Brain microvascular endothelial cell (primary cell): ENCODE results near the gene C9orf72.

Experiments used
- DNase-seq: peaks from one replicate; pipeline ENCODE4 v3.0.0-alpha.2; 2020
- H3K27ac ChIP-seq: fragments of 250-450 bp; sonication (Bioruptor Pico); 2 replicates; pipeline ENCODE4 v1.5.1; 2020; ENCODE audit warnings: mild to moderate bottlenecking, moderate library complexity
- H3K27me3 ChIP-seq: fragments of 250-450 bp; sonication (Bioruptor Pico); replicated peaks from 2 replicates; pipeline ENCODE4 v1.5.1; 2020; ENCODE audit warnings: mild to moderate bottlenecking
- H3K36me3 ChIP-seq: fragments of 250-450 bp; sonication (Bioruptor Pico); replicated peaks from 2 replicates; pipeline ENCODE4 v1.5.1; 2020; ENCODE audit warnings: mild to moderate bottlenecking
- H3K4me3 ChIP-seq: 2 replicates; pipeline ENCODE4 v1.5.1; 2011; ENCODE audit warnings: low read depth, mild to moderate bottlenecking, control low read depth, low read length, moderate library complexity
- in situ Hi-C: cut with HindIII; loops from 2 replicates; pipeline ENCODE4 v1.10.0; 2017; ENCODE audit warnings: low sequenced_read_pairs, low pct_ligation_motif_present
- TF ChIP-seq, protein P1 (sequence below): IDR thresholded peaks from 2 replicates; pipeline ENCODE4 v1.5.1; 2011; ENCODE audit warnings: low read depth, mild to moderate bottlenecking, moderate library complexity, low read length, control low read depth, inconsistent platforms; ENCODE audit errors: missing control alignments

Gene C9orf72

DNA sequence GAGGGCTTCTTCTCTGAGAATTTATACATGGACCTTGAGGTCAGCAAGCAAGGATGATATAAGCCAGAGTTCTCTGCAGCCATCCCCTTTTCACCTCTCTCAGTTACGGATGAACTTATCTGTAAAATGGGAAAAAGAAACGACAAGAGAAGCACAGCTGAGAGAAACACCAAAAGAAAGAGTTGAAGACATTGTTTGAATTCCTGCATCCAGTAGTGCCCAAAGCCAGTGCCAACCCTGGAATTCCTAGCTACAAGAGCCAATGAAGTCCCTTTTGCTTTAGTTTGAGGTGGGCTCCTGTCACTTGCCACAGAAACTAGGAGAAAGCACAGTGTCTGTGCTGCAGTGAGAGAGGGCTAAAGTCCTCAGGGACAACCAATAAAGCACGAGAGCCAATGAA lies 37.1 kb downstream of the C9orf72 start:
- no peak overlapping the region for H3K4me3 ChIP-seq
- H3K36me3 ChIP-seq = no peaks in the 10 kb centered on the region
- H3K27ac ChIP-seq = no peak overlapping the region
- DNase-seq = no peak
- TF ChIP-seq, protein P1, sequence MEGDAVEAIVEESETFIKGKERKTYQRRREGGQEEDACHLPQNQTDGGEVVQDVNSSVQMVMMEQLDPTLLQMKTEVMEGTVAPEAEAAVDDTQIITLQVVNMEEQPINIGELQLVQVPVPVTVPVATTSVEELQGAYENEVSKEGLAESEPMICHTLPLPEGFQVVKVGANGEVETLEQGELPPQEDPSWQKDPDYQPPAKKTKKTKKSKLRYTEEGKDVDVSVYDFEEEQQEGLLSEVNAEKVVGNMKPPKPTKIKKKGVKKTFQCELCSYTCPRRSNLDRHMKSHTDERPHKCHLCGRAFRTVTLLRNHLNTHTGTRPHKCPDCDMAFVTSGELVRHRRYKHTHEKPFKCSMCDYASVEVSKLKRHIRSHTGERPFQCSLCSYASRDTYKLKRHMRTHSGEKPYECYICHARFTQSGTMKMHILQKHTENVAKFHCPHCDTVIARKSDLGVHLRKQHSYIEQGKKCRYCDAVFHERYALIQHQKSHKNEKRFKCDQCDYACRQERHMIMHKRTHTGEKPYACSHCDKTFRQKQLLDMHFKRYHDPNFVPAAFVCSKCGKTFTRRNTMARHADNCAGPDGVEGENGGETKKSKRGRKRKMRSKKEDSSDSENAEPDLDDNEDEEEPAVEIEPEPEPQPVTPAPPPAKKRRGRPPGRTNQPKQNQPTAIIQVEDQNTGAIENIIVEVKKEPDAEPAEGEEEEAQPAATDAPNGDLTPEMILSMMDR = no peak
- no peaks in the 10 kb centered on the region for H3K27me3 ChIP-seq
- in situ Hi-C loops = no loop called here

DNA sequence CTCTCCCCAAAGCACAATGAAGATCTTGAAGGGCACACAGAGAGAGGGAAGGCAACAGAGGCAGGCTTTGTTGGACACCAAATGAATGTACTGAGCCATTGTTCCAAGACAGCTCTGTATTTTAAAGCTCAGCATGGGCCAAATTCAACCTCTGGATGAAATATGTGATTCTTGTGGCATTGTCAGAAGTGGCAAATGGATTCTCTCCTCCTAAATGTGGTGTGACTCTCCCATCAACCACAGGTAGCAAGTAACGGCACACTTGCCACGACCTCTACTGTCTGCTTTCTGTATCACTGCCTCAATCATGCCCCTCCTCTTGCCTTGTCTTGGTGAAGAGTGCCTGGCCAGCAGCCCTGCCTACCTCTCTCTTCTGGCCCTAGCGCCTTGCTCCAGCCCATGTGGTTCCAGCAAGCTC lies 37.6 kb downstream of the C9orf72 start:
- TF ChIP-seq, protein P1 = peak; percentile 38
- Histone ChIP-seq H3K4me3 (no peak overlapping the region), H3K27me3 (no peaks in the 10 kb centered on the region), H3K27ac (no peak overlapping the region), H3K36me3 (no peaks in the 10 kb centered on the region)
- in situ Hi-C loops = no loop called here
- DNase-seq = no peak

DNA sequence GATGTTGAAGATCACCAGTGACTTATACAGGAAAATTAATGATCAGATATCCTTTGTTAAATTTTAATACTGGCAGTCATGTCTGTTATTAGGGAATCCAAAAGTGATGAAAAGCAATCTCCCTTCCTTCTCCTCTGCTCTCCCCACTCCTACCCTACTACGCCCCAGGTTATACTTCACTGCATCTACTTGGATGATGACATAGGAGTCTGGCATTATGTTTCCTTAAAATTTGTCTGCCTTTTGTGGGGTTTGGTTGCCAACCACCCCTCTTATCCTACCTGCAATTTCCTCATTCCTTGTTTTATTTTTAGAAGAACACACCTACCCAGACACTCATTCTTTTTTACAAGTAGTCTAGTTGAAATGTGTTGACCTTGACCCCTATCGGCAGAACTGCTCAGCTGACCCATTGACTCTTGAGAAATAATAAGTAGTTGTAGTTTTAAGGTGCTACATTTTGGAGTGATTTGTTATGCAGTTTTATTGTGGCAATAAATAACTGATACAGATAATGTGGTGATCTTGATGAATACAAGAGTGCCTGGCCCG lies 38.5 kb downstream of the C9orf72 start:
- H3K27me3 ChIP-seq = no peaks in the 10 kb centered on the region
- no peak for DNase-seq
- no peak overlapping the region for H3K27ac ChIP-seq
- no peaks in the 10 kb centered on the region for H3K36me3 ChIP-seq
- no peak overlapping the region for H3K4me3 ChIP-seq
- in situ Hi-C loops = no loop called here
- TF ChIP-seq, protein P1 = no peak

DNA sequence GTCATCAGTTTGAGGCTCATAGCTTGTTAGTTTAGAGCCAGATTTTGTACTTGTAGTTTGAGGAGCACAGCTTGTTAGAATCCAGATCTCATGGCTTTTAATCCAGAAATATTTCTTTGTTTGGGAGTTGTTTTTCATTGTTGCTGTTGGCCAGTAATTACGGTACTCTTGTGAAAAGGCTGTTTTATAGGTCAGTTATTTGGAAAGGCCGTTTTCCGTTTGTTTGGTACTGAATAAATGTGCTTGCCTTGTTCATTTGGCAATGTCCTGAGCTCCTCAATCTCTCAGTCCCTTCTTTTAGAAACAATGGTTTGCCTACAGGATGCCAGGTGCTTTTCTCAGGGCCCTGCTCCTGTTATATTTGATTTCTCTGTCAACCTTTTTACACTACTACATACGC lies 39.1 kb downstream of the C9orf72 start:
- no peaks in the 10 kb centered on the region for H3K36me3 ChIP-seq
- H3K27me3 ChIP-seq = no peaks in the 10 kb centered on the region
- H3K27ac ChIP-seq = no peak overlapping the region
- no peak for DNase-seq
- in situ Hi-C loops = no loop called here
- TF ChIP-seq, protein P1 = no peak
- no peak overlapping the region for H3K4me3 ChIP-seq

DNA sequence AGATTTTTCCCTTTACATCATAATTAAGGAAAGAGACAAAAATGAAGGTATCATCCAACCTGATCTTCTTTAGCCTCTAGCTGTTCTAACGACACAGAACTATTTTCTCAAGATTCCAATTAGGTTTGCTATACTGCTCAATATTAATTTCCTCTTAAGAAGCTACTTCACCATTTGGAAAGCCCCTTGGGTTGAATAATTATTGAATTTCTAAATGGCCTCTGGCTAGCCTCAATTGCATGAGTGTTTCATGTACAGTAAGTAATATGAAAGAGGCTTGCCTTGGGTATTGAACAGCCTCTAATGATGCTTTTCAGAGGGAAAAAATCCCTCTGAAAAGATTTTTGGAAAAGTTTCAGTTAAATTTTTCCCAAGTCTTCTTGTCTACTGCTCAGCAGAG lies 40.0 kb downstream of the C9orf72 start:
- no peaks in the 10 kb centered on the region for H3K36me3 ChIP-seq
- no peak overlapping the region for H3K27ac ChIP-seq
- no peak for DNase-seq
- in situ Hi-C loops = no loop called here
- no peaks in the 10 kb centered on the region for H3K27me3 ChIP-seq
- no peak overlapping the region for H3K4me3 ChIP-seq
- TF ChIP-seq, protein P1 = no peak

DNA sequence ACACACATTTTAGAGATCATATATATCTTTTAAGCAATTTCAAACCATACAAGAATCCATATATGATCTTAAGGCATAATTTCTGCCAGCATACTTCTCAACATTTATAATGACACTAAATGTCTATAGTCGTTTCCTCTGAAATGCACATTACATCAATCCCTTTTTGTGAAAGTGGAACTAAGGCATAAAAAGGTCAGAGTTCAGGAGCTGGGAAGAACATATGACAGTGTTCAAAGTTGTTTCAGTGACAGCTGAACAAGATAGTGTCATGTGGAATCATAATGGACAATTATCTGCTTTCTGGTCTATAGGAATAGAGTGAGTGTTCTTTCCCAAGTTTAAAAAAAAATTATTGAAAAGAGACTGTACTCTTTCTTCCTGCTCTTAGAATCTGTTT lies 41.2 kb downstream of the C9orf72 start:
- Histone ChIP-seq H3K27me3 (no peaks in the 10 kb centered on the region), H3K36me3 (no peaks in the 10 kb centered on the region), H3K27ac (no peak overlapping the region), H3K4me3 (no peak overlapping the region)
- in situ Hi-C loops = no loop called here
- TF ChIP-seq, protein P1 = no peak
- no peak for DNase-seq
